Lower leg skin (tissue), 3 donors: ENCODE results near the gene GADL1.

Source experiments
- CTCF ChIP-seq, 3 donors: fragments of 450-650 bp; IDR thresholded peaks; one replicate each; pipeline ENCODE4 v1.5.1; 2016; ENCODE audit warnings: antibody characterized with exemption in 3 of 3, mild to moderate bottlenecking in 3 of 3, moderate library complexity in 2 of 3
- POLR2A ChIP-seq, 2 donors: fragments of 450-650 bp; IDR thresholded peaks; one replicate each; pipeline ENCODE4 v1.6.1; 2016 to 2017; ENCODE audit warnings: antibody characterized with exemption in 2 of 2, mild to moderate bottlenecking in 1 of 2, moderate library complexity in 1 of 2

DNA sequence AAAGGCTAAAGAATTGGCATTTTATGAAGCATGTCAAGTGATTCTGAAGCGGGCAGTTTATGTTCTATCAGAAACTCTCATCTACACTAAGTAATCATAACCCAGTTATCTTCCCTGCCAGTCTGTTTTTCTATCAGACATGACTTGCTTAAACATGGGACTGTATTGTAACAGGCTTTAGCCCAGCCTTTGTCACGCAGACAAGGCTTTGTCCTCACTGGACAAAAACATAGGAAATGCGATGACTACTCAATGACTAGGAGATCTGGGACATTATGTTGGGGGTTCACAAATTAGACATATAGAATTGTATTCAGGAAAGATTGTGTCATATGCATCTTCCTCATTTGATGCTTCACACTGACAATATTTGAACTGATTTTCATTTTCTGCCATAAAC is 115.5 kb downstream of the GADL1 start:
- TF ChIP-seq POLR2A (IDR thresholded peaks at IDR 0.05), result no peak
- TF ChIP-seq CTCF (IDR thresholded peaks at IDR 0.05), result no peak
